Trophoblast cell (in vitro differentiated cells and primary cell): ENCODE measurements around the gene SUCLG2.
A peak's percentile ranks its signal among the peaks of the same experiment; 100 is the strongest.
"Not testable (repeated sequence)": the region's sequence is repeated elsewhere in the genome, so short reads cannot be mapped to it uniquely, and the experiment has no call there.

Experiments
- DNase-seq, 2 donors: peaks; one replicate each; pipeline ENCODE4 v3.0.0-alpha.2; 2016
- H2AFZ ChIP-seq: 2 replicates; pipeline ENCODE4 v1.6.1; 2013; ENCODE audit warnings: low read length, moderate library complexity, mild to moderate bottlenecking; ENCODE audit not compliant: insufficient read depth, poor library complexity
- H2AK5ac ChIP-seq: 2 replicates; pipeline ENCODE4 v1.6.1; 2013; ENCODE audit warnings: mild to moderate bottlenecking, low read length
- H2BK120ac ChIP-seq: 2 replicates; pipeline ENCODE4 v1.6.1; 2013; ENCODE audit warnings: low read length, mild to moderate bottlenecking, moderate library complexity; ENCODE audit not compliant: insufficient read depth, poor library complexity
- H2BK12ac ChIP-seq: 2 replicates; pipeline ENCODE4 v1.6.1; 2013; ENCODE audit warnings: mild to moderate bottlenecking, low read length, moderate library complexity
- H2BK5ac ChIP-seq: 2 replicates; pipeline ENCODE4 v1.6.1; 2013; ENCODE audit warnings: low read length, low read depth, moderate library complexity, mild to moderate bottlenecking; ENCODE audit not compliant: poor library complexity
- H3K14ac ChIP-seq: 2 replicates; pipeline ENCODE4 v1.6.1; 2013; ENCODE audit warnings: mild to moderate bottlenecking, low read length
- H3K18ac ChIP-seq: 2 replicates; pipeline ENCODE4 v1.6.1; 2013; ENCODE audit warnings: mild to moderate bottlenecking, low read length
- H3K23ac ChIP-seq: 2 replicates; pipeline ENCODE4 v1.6.1; 2013; ENCODE audit warnings: low read length
- H3K27ac ChIP-seq: 2 replicates; pipeline ENCODE4 v1.5.1; 2013; ENCODE audit warnings: low read depth, mild to moderate bottlenecking, inconsistent platforms, low read length, moderate library complexity
- H3K27me3 ChIP-seq: 2 replicates; pipeline ENCODE4 v1.6.1; 2013; ENCODE audit warnings: inconsistent platforms, mild to moderate bottlenecking, low read length, moderate library complexity; ENCODE audit not compliant: insufficient read depth
- H3K36me3 ChIP-seq, 2 experiments: 1 replicate in 1 of 2; 2 replicates in 1 of 2; pipeline ENCODE4 v1.6.1; 2013; ENCODE audit warnings: low read length in 2 of 2, mild to moderate bottlenecking in 2 of 2, moderate library complexity in 1 of 2; ENCODE audit not compliant: insufficient read depth in 2 of 2, control insufficient read depth in 1 of 2
- H3K4ac ChIP-seq: 2 replicates; pipeline ENCODE4 v1.6.1; 2013; ENCODE audit warnings: low read depth, mild to moderate bottlenecking, low read length, moderate library complexity
- H3K4me1 ChIP-seq, 2 experiments: 1 replicate in 1 of 2; 2 replicates in 1 of 2; pipeline ENCODE4 v1.6.1; 2013; ENCODE audit warnings: low read length in 2 of 2, mild to moderate bottlenecking in 2 of 2, moderate library complexity in 1 of 2; ENCODE audit not compliant: insufficient read depth in 2 of 2, control insufficient read depth in 1 of 2
- H3K4me2 ChIP-seq: 2 replicates; pipeline ENCODE4 v1.6.1; 2013; ENCODE audit warnings: inconsistent platforms, mild to moderate bottlenecking, low read length, moderate library complexity
- H3K4me3 ChIP-seq: 2 replicates; pipeline ENCODE4 v1.5.1; 2013; ENCODE audit warnings: mild to moderate bottlenecking, low read depth, low read length, inconsistent platforms
- H3K79me1 ChIP-seq: one replicate; pipeline ENCODE4 v1.6.1; 2013; ENCODE audit warnings: low read length
- H3K79me2 ChIP-seq: 2 replicates; pipeline ENCODE4 v1.6.1; 2013; ENCODE audit warnings: low read length, mild to moderate bottlenecking; ENCODE audit not compliant: control insufficient read depth, insufficient read depth, poor library complexity
- H3K9ac ChIP-seq: 2 replicates; pipeline ENCODE4 v1.6.1; 2013; ENCODE audit warnings: mild to moderate bottlenecking, low read length
- H3K9me3 ChIP-seq: 2 replicates; pipeline ENCODE4 v1.6.1; 2013; ENCODE audit warnings: low read depth, mild to moderate bottlenecking, control low read depth, inconsistent platforms, low read length; ENCODE audit not compliant: insufficient read depth
- H4K12ac ChIP-seq: 2 replicates; pipeline ENCODE4 v1.6.1; 2013; ENCODE audit warnings: low read depth, mild to moderate bottlenecking, low read length, moderate library complexity
- H4K8ac ChIP-seq: 2 replicates; pipeline ENCODE4 v1.6.1; 2013; ENCODE audit warnings: low read depth, mild to moderate bottlenecking, low read length, moderate library complexity
- H4K91ac ChIP-seq: one replicate; pipeline ENCODE4 v1.6.1; 2013; ENCODE audit warnings: low read depth, mild to moderate bottlenecking, low read length, moderate library complexity
- WGBS: extraction: QIAGEN DNeasy Blood & Tissue Kit; methylation state at CpG from one replicate; pipeline ENCODE4 v1.1.7; 2013; ENCODE audit warnings: missing lambda C conversion rate; ENCODE audit not compliant: insufficient read length, insufficient coverage; ENCODE audit errors: extremely low coverage; 5-methylcytosine and 5-hydroxymethylcytosine counted together

SUCLG2 gene

GRCh38 chr3:67542502-67543250 is 111.7 kb downstream of the SUCLG2 start:
- H3K4me2 ChIP-seq, H2BK120ac ChIP-seq, H3K18ac ChIP-seq, H4K91ac ChIP-seq, H3K14ac ChIP-seq, DNase-seq, H3K79me1 ChIP-seq, H3K4me3 ChIP-seq, H3K4me1 ChIP-seq, H4K8ac ChIP-seq, H3K9ac ChIP-seq, H4K12ac ChIP-seq, H3K27ac ChIP-seq, H3K23ac ChIP-seq, H3K27me3 ChIP-seq, H2AK5ac ChIP-seq, H2BK5ac ChIP-seq, H2BK12ac ChIP-seq, H3K79me2 ChIP-seq, H3K9me3 ChIP-seq, H3K36me3 ChIP-seq, H3K4ac ChIP-seq, H2AFZ ChIP-seq: not testable (repeated sequence)
- no CpG with 5 or more reads among the region's 3 CpGs for WGBS

GRCh38 chr3:67540198-67540894 is 114.1 kb downstream of the SUCLG2 start:
- H2AK5ac ChIP-seq, result no peak overlapping the region
- no CpG with 5 or more reads among the region's 8 CpGs for WGBS
- H4K91ac ChIP-seq, result no peak overlapping the region
- H3K18ac ChIP-seq, result no peak overlapping the region
- no peak for DNase-seq
- no peaks in the 10 kb centered on the region for H3K4me1 ChIP-seq
- no peaks in the 10 kb centered on the region for H3K79me2 ChIP-seq
- no peaks in the 10 kb centered on the region for H3K9me3 ChIP-seq
- no peak overlapping the region for H3K9ac ChIP-seq
- H3K36me3 ChIP-seq, result no peaks in the 10 kb centered on the region
- H3K23ac ChIP-seq, result no peak overlapping the region
- no peak overlapping the region for H3K4me2 ChIP-seq
- no peak overlapping the region for H4K8ac ChIP-seq
- H2BK12ac ChIP-seq, result no peak overlapping the region
- no peak overlapping the region for H2BK5ac ChIP-seq
- no peak overlapping the region for H2BK120ac ChIP-seq
- no peak overlapping the region for H3K27ac ChIP-seq
- no peaks in the 10 kb centered on the region for H3K79me1 ChIP-seq
- H3K27me3 ChIP-seq, result no peaks in the 10 kb centered on the region
- no peak overlapping the region for H3K4ac ChIP-seq
- no peak overlapping the region for H3K4me3 ChIP-seq
- no peak overlapping the region for H4K12ac ChIP-seq
- no peak overlapping the region for H3K14ac ChIP-seq
- H2AFZ ChIP-seq, result no peak overlapping the region

GRCh38 chr3:67537203-67537602 is 117.2 kb downstream of the SUCLG2 start:
- not testable (repeated sequence) for H3K27me3 ChIP-seq, H2BK5ac ChIP-seq, H3K4me3 ChIP-seq, H3K14ac ChIP-seq, H4K12ac ChIP-seq, H4K8ac ChIP-seq, H2AK5ac ChIP-seq, H3K27ac ChIP-seq, H3K23ac ChIP-seq, H4K91ac ChIP-seq, H3K79me2 ChIP-seq, H3K9ac ChIP-seq, H3K4me2 ChIP-seq, H2BK12ac ChIP-seq, H3K79me1 ChIP-seq, H3K4ac ChIP-seq, H3K18ac ChIP-seq, H2BK120ac ChIP-seq, H2AFZ ChIP-seq, H3K4me1 ChIP-seq, H3K36me3 ChIP-seq, H3K9me3 ChIP-seq, DNase-seq
- no CpG with 5 or more reads among the region's 4 CpGs for WGBS

- no peak overlapping the region for H4K8ac ChIP-seq
- DNase-seq, result no peak
- no peak overlapping the region for H3K4me2 ChIP-seq
- H3K4ac ChIP-seq, result no peak overlapping the region
- no peaks in the 10 kb centered on the region for H3K36me3 ChIP-seq
- H3K79me2 ChIP-seq, result no peaks in the 10 kb centered on the region
- H2BK12ac ChIP-seq, result no peak overlapping the region
- no peak overlapping the region for H3K18ac ChIP-seq
- H3K4me3 ChIP-seq, result no peak overlapping the region
- no peak overlapping the region for H4K91ac ChIP-seq
- no peak overlapping the region for H2BK120ac ChIP-seq
- H3K27me3 ChIP-seq, result no peaks in the 10 kb centered on the region
- WGBS, result no CpG with 5 or more reads among the region's 3 CpGs
- H3K27ac ChIP-seq, result no peak overlapping the region
- no peak overlapping the region for H2AK5ac ChIP-seq
- H4K12ac ChIP-seq, result no peak overlapping the region
- no peaks in the 10 kb centered on the region for H3K4me1 ChIP-seq
- H3K23ac ChIP-seq, result no peak overlapping the region
- no peak overlapping the region for H2BK5ac ChIP-seq
- no peak overlapping the region for H3K14ac ChIP-seq
- no peak overlapping the region for H2AFZ ChIP-seq
- no peaks in the 10 kb centered on the region for H3K9me3 ChIP-seq
- no peaks in the 10 kb centered on the region for H3K79me1 ChIP-seq
- peak overlapping the region; percentile 65 for H3K9ac ChIP-seq
Measured at GRCh38 chr3:67535006-67535405, 119.4 kb downstream of the SUCLG2 start.
